Right ventricle myocardium superior (tissue), 1 donor: Measurements from ENCODE around the gene STARD7. TPM values are rescaled to one million over a fixed set of nuclear protein-coding genes. Genes with fewer than 3 reads are reported as not detected.
"Not testable (repeated sequence)": the region's sequence is repeated elsewhere in the genome, so short reads cannot be mapped to it uniquely, and the experiment has no call there.

Experiments
- ATAC-seq: fragments of 200-7000 bp; cut with Tn5 transposase; one replicate; pipeline ENCODE4 v1.9.1; 2020; ENCODE audit warnings: mild to moderate bottlenecking; ENCODE audit not compliant: poor library complexity
- DNase-seq: peaks from one replicate; pipeline ENCODE4 v3.0.0-alpha.2; 2020
- intact Hi-C: fragments of 100-400 bp; cut with DNase I; formaldehyde crosslinking; loops from one replicate; pipeline ENCODE4 v1.11.2; 2022
- long read RNA-seq: library from polyadenylated mRNA; unstranded; transcript quantifications from one replicate; pipeline ENCODE4 v2.0.0, GENCODE V29; 2021
- total RNA-seq: library from RNA; stranded (reverse); fragmentation: NEBNext Ultra II Directional; extraction: Animal tissue kit (Norgen Biotek cat#: 25700); gene quantifications from one replicate; pipeline ENCODE4 v1.2.1, GENCODE V29; 2021
- donor health status: DM: no; HTN: yes; CAD: no; lungs with severe emphysema.

STARD7 gene
- 179 TPM for total RNA-seq
- long read RNA-seq, transcript STARD7-201 (8 exons, 3,368 nt) = major isoform, 1,240 of 1,295 reads
- long read RNA-seq, partial matches to known transcripts = 16 of 1,295 reads
- long read RNA-seq, other reads (novel, unspliced or antisense) = 38 of 1,295 reads

- peak; percentile 100 for DNase-seq
- ATAC-seq = peak; percentile 96
- intact Hi-C loops = loop anchor here (2.0 kb wide), 1 partner anchor 52 kb away; no protein-coding TSS in a partner anchor
Measured at GRCh38 chr2:96208143-96209010, at the start of gene STARD7. TSS of gene STARD7 (minus strand) at chr2:96208827. CDS start at chr2:96208434, 393 bp downstream.

- ATAC-seq = peak; percentile 1
- DNase-seq, intact Hi-C loops: not testable (repeated sequence)
Measured at GRCh38 chr2:96257744-96258143, 49.1 kb upstream of the STARD7 start.

- intact Hi-C loops = no loop called here
- DNase-seq (no peak), ATAC-seq (no peak)
Measured at GRCh38 chr2:96256611-96257113, 48.0 kb upstream of the STARD7 start.

GRCh38 chr2:96254571-96254970 lies 45.9 kb upstream of the STARD7 start:
- ATAC-seq = no peak
- intact Hi-C loops = no loop called here

GRCh38 chr2:96253006-96253405 lies 44.4 kb upstream of the STARD7 start:
- intact Hi-C loops = no loop called here
- peak; percentile 43 for ATAC-seq
- no peak for DNase-seq

More at GRCh38 chr2:96254571-96254970, 45.9 kb upstream of the STARD7 start:
- DNase-seq = peak; percentile 58

- DNase-seq (no peak), ATAC-seq (no peak)
- intact Hi-C loops = no loop called here
Measured at GRCh38 chr2:96252526-96252925, 43.9 kb upstream of the STARD7 start.

- peak; percentile 60 for ATAC-seq
- intact Hi-C loops = no loop called here
- peak; percentile 72 for DNase-seq
Measured at GRCh38 chr2:96251721-96252292, 43.2 kb upstream of the STARD7 start.

- ATAC-seq (no peak), DNase-seq (no peak)
- intact Hi-C loops = no loop called here
Measured at GRCh38 chr2:96250188-96250587, 41.6 kb upstream of the STARD7 start.

- ATAC-seq (no peak), DNase-seq (no peak)
- intact Hi-C loops = no loop called here
Measured at GRCh38 chr2:96249654-96250053, 41.0 kb upstream of the STARD7 start.

GRCh38 chr2:96248624-96249023 lies 40.0 kb upstream of the STARD7 start:
- ATAC-seq = no peak
- no peak for DNase-seq
- intact Hi-C loops = no loop called here

- ATAC-seq (no peak), DNase-seq (no peak)
- intact Hi-C loops = no loop called here
Measured at GRCh38 chr2:96247896-96248295, 39.3 kb upstream of the STARD7 start.

GRCh38 chr2:96247009-96247408 lies 38.4 kb upstream of the STARD7 start:
- no peak for DNase-seq
- intact Hi-C loops = no loop called here
- ATAC-seq = no peak

- DNase-seq (no peak), ATAC-seq (no peak)
- intact Hi-C loops = no loop called here
Measured at GRCh38 chr2:96245609-96246390, 37.2 kb upstream of the STARD7 start.

GRCh38 chr2:96243843-96244242 lies 35.2 kb upstream of the STARD7 start:
- DNase-seq (no peak), ATAC-seq (no peak)
- intact Hi-C loops = no loop called here

GRCh38 chr2:96241900-96242611 lies 33.4 kb upstream of the STARD7 start:
- DNase-seq (peak; percentile 59), ATAC-seq (peak; percentile 56)
- intact Hi-C loops = no loop called here

GRCh38 chr2:96241227-96241626 lies 32.6 kb upstream of the STARD7 start:
- ATAC-seq (no peak), DNase-seq (no peak)
- intact Hi-C loops = no loop called here

GRCh38 chr2:96240341-96241038 lies 31.9 kb upstream of the STARD7 start:
- DNase-seq = no peak
- intact Hi-C loops = no loop called here
- peak; percentile 78 for ATAC-seq
